ENCODE results near the gene ALDH7A1. TPM values are rescaled to one million over a fixed set of nuclear protein-coding genes. Genes with fewer than 3 reads are reported as not detected.

Gene ALDH7A1
- total and polyA plus RNA-seq, 2 experiments from 2014 or later = 65.2 to 121 TPM

GRCh38 chr5:126490167-126490940 is 104.7 kb downstream of the ALDH7A1 start:
- H3K9me3 ChIP-seq (ENCODE audit: low read depth) = no peaks in the 10 kb centered on the region
- peaks cover 14% of the 10 kb centered on the region for H3K36me3 ChIP-seq
- H3K27me3 ChIP-seq = no peaks in the 10 kb centered on the region
- DNase-seq (ENCODE audit: low read depth in 1 of 2, low spot score in 1 of 2) = no peak
- peaks cover 18% of the 10 kb centered on the region for H3K4me1 ChIP-seq (ENCODE audit: low read depth)
- H3K4me3 ChIP-seq = no peak overlapping the region
- peak; percentile 5 for TF ChIP-seq CTCF (IDR thresholded peaks at IDR 0.05; ENCODE audit: low read depth, low read length)
- H3K27ac ChIP-seq = peak overlapping the region; percentile 73

GRCh38 chr5:126488443-126489065 is 106.5 kb downstream of the ALDH7A1 start:
- no peak for TF ChIP-seq CTCF (IDR thresholded peaks at IDR 0.05; ENCODE audit: low read depth, low read length)
- H3K27ac ChIP-seq = peak overlapping the region; percentile 73
- peaks cover 18% of the 10 kb centered on the region for H3K4me1 ChIP-seq (ENCODE audit: low read depth)
- H3K27me3 ChIP-seq = no peaks in the 10 kb centered on the region
- H3K36me3 ChIP-seq = peaks cover 22% of the 10 kb centered on the region
- no peak for DNase-seq (ENCODE audit: low read depth in 1 of 2, low spot score in 1 of 2)
- H3K4me3 ChIP-seq = no peak overlapping the region
- H3K9me3 ChIP-seq (ENCODE audit: low read depth) = no peaks in the 10 kb centered on the region

GRCh38 chr5:126487596-126487995 is 107.4 kb downstream of the ALDH7A1 start:
- Histone ChIP-seq H3K27ac (peak overlapping the region; percentile 73), H3K9me3 (ENCODE audit: low read depth) (no peaks in the 10 kb centered on the region), H3K4me3 (no peak overlapping the region), H3K36me3 (peaks cover 24% of the 10 kb centered on the region), H3K4me1 (ENCODE audit: low read depth) (peaks cover 18% of the 10 kb centered on the region), H3K27me3 (no peaks in the 10 kb centered on the region)
- no peak for DNase-seq (ENCODE audit: low read depth in 1 of 2, low spot score in 1 of 2)
- no peak for TF ChIP-seq CTCF (IDR thresholded peaks at IDR 0.05; ENCODE audit: low read depth, low read length)

GRCh38 chr5:126486332-126486731 is 108.7 kb downstream of the ALDH7A1 start:
- Histone ChIP-seq H3K9me3 (ENCODE audit: low read depth) (no peaks in the 10 kb centered on the region), H3K27ac (no peak overlapping the region), H3K27me3 (no peaks in the 10 kb centered on the region), H3K4me1 (ENCODE audit: low read depth) (peaks cover 18% of the 10 kb centered on the region), H3K4me3 (no peak overlapping the region), H3K36me3 (peaks cover 28% of the 10 kb centered on the region)
- DNase-seq (ENCODE audit: low read depth in 1 of 2, low spot score in 1 of 2) = no peak
- no peak for TF ChIP-seq CTCF (IDR thresholded peaks at IDR 0.05; ENCODE audit: low read depth, low read length)

GRCh38 chr5:126484253-126484652 is 110.8 kb downstream of the ALDH7A1 start:
- H3K27me3 ChIP-seq = no peaks in the 10 kb centered on the region
- DNase-seq (ENCODE audit: low read depth in 1 of 2, low spot score in 1 of 2) = no peak
- no peak overlapping the region for H3K4me3 ChIP-seq
- no peaks in the 10 kb centered on the region for H3K9me3 ChIP-seq (ENCODE audit: low read depth)
- H3K27ac ChIP-seq = no peak overlapping the region
- peaks cover 16% of the 10 kb centered on the region for H3K4me1 ChIP-seq (ENCODE audit: low read depth)
- no peak for TF ChIP-seq CTCF (IDR thresholded peaks at IDR 0.05; ENCODE audit: low read depth, low read length)
- peaks cover 35% of the 10 kb centered on the region for H3K36me3 ChIP-seq
